Stimulated activated CD4-positive, alpha-beta T cell treated with anti-CD3 and anti-CD28 coated beads, TNF-alpha, amount 100 ng/mL, for 1 hour (primary cell): ENCODE measurements around the gene CAMK2B.
"Not testable (repeated sequence)": the region's sequence is repeated elsewhere in the genome, so short reads cannot be mapped to it uniquely, and the experiment has no call there.

ENCODE experiments used
- DNase-seq, 3 donors: peaks; one replicate each; pipeline ENCODE4 v3.0.0-alpha.2; 2020; ENCODE audit warnings: low read depth in 3 of 3, low spot score in 1 of 3

The CAMK2B gene

DNA sequence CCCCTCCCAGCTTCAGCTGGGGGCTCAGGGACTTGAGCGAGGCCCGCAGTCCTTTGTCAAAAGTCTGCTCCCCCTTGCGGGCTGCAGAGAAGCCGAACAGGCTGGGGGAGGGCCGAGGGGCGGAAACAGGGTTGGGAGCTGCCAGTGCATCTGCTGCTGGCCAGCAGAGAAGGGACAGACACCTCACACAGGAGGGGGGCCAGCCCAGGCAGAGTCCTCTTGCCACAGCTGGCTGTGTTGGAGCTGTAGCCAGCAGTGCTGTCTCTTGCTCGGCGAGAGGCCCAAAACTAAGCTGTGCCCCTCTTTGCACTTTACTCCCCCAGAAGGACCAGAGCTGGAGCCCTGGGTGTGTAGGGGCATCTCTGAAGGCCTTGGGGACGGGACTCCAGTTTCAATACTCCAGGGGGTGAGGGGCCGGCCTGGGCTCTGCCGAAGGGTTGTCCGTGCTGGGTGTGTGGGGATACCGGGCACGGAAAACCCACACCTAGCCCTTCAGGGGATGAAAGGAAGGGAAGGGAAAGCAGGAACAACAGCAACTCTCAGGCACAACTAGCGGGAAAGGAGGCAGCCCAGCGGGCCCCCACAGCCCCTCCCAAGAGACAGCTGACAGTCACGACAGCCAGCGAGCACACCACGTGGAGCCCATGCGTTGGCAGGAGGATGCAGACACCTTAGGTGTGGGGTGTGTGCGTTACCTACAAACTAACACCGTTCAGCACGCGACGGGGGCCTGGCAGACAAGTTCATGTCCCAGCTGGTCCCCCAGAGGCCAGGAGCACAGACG is 106.8 kb downstream of the CAMK2B start:
- DNase-seq: no peak

DNA sequence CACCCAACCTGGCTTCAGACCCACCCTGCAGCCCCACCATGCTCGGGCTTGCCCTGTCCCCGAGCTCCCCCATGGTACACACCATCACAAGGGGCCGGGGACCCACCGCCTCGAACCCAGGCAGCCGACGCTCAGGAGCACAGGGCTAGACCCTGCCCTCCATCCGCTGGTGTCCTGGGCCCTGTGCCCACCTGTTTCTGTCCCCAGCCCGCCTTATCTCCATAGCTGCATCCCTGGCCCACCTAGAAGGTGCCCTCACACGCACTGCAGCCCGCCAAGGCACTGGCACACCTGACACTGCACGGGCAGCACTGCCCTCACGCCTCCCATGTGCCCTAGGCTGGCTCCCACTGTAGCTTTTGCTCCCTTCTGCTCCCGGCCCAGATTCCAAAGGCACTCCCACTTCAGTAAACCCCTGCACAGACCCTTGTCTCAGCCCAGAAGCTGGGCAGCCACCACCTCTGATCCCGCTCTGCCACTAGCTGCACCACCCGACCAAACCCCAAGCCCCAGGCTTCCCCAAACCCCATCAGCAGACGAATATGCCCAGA is 107.5 kb downstream of the CAMK2B start:
- DNase-seq: no peak

DNA sequence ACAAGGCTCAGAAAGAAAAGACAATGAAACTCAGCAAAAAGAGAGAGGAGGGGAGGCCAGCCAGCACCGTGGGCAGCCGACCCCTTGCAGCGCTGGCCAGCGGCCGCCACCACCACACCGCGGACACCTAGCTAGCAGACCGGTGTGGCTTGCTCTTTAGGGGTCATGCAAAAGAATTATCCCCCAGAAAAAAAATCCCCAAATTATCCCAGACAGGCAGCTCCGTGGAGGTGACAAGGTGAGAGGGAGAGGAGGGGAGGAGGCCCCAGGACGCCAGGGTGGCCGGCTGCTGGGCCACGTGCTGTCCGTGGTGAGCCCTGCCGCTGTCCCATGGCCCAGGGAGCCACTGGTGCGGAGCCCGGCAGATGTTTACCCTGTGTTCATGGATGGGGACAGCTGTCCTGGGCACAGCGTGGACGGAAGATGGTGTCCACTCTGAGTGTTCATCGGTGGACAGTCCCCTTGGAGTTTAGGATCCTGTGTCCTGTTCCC is 108.1 kb downstream of the CAMK2B start:
- DNase-seq: no peak

DNA sequence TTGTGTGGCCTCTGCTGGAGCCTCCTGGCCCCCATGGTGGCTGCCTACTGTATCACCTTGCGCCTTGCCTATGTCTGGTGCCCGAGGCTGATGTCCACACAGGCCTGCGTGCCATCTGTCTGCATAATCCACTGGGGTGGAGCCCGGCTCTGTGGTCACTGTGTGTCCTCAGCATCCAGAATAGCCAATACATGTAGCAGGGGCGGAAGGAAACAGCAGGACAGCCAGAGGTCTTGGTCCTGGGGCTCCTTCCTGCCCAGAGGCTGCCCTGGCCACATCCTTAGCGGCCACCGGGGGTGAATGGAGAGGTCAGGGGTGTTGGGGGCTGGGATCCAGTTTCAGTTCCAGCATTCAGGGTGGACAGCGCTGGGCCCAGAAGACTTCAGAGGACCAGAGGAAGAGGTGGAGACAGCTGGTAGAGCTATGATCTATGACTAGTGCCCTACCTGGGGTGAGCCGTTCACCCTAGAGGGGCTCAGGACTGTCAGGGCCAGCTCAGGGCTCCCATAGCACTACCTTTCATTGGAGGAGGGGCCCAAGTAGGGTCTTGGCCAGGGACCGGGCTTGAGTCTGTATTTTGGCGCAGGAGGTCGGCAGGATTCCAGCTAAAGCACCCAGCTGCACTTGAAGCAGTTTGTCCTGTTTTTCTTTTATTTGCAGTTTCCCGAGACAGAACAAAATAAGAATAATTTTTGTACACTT is 108.7 kb downstream of the CAMK2B start:
- DNase-seq: no peak

DNA sequence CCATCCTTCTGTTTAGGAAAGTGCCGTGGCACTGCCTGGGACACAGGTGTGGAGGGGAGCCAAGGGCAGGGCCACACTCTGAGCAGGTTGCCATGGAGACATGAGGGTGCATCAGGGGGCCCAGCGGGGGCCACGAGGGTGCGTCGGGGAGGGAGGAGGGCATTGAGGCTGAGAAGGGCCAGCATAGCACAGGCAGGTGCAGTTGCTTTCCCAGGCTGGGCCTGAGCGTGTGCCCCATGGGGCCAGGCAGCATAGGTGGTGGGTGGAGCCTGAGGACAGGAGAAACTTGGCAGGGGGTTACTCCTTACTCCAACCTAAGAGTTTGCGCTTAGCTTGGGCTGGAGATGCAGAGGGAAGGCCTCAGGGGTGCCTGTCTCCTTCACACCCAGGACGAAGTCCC is 109.4 kb downstream of the CAMK2B start:
- DNase-seq: no peak

DNA sequence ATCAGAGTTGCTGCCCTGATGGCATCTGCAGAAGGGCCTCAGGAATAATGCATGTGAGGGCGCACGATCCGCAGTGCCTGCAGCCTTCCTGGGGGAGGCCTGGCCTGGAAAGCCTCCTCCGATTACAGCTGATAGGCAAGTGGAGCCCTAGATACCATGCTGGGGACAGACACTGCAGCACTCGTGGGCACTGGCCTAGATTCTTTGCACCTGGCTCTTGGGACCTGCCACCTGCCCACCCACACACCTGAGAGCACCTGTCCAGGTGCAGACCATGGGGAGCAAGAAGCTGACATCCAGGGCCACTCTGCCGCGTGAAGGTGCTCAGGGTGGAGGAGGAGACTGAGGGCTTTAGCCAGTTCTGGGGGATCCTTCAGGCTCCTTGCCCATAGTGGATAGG is 109.9 kb downstream of the CAMK2B start:
- DNase-seq: no peak

DNA sequence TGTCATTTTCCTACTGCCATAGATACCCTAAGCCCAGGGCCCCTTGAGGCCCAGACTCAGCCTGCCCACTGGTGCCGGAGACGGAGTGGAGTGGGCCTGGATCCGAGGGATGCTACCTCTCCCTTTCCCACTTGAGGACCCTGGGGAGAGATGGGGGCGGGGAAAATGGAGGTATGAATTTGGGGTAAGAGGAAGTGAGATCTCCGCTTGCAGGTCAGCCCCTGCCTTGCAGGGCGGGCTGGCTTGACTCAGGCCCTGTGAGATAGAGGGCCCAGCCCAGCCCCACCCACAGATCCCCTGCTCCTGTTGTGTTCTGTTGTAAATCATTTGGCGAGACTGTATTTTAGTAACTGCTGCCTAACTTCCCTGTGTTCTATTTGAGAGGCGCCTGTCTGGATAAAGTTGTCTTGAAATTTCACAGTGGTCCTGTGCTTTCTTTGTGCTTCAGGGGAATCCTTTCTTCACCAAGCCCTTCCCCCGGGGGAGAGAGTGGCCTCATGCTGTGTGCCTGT is 111.5 kb downstream of the CAMK2B start:
- DNase-seq: no peak

DNA sequence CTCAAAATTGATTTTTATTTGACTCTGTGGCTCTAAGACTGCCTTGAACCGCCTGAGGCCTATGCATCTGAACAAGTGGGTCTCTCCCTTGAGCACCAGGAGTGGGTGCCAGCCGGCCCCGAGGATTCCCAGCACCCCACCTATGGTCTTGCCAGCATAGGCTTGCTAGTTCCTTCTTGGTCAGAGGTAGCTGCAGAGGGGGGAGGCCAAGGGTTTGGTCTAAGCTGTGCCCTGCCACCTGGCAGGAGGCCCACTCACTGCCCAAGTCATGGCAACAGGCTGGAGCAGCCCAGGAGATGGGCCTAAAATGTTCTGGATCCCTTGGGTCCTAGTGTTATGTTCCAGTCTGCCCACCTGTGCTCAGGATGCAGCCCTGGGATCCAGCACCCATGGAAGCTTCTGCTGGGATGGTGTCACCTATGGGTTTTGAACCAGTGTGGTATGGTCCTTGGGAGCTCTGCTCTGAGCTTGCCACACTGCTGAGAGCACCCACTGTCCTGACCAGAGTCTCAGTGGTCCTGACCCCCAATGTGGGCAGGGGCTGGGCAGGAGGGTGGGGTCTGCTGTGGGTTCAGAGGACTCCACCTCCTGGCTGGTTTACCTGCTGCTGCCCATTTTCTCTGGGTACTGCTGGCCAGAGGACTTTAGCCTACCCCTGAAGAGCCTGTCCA is 112.1 kb downstream of the CAMK2B start:
- no peak for DNase-seq

DNA sequence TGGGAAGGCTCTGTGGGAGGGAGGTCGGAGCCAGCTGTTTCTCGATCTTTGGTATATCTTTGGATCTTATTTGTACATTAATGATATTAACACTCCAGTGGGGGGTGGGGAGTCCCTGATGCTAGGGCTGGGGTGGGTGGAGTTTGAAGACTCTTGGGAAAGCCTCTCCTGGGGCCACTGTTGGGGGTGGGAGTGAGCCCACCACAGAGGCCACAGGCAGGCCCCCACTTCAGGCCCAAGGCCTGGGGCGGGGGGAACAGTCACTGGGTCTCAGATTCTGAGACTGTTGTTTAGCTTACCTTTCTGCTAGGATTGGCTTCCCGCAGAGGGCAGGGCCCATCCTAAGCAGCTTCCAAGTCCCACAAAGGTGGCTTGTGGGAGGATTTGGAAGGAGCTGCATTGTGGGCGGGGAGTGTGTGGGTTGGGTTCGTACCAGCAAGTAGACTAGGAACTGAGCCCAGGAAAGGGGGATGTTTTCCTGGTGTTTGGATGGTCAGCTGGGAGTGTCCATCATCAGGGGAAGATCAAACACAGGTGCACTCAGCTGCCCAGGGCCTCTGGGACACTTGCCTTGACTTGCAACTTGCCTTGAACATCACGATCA is 112.7 kb downstream of the CAMK2B start:
- DNase-seq: no peak

DNA sequence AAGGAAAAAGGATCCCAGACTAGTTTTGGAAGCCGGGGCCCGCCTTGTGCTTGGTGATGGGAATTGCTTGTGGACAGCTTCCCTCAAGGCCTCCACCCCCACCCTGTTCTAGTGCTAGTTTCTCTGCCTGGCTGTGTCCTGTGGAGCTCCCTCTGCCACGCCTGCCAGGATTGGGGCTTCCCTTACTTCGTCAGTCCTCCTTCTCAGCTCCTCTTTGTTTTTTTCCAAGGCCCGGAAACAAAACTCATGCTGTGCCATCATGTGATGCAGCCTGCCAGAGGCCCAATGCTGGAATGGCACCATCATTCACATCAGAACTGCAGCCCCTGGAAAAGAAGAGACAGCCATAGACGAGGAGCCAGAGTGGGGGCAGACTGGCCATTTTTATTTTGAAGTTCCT is 113.4 kb downstream of the CAMK2B start:
- DNase-seq: no peak

DNA sequence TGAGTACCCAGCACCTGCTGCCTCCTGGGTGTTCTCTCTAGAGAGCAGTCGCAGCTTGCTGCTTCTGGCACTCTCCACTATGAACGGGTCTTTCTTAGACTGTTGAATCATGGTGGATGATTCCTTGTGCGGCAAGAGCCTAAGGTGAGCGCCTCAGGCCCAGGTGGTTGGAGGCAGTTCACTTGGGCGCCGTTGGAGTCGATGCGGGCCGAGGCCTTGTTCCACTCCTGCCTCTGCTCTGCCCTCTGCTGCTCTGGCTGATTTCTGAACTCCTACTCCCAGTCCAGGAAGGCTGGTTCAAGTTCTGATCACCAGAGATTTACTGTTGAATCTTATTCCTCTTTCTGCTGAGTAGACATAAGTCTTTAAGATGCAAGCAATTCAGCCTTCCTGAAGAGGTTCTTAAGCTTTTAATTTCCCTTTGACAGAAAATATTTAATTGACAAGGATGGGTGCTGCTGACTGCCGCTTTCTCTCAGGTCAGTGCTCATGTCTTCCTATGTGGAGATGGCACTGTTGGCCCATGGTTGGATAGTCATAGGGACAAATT is 114.2 kb downstream of the CAMK2B start:
- no peak for DNase-seq

DNA sequence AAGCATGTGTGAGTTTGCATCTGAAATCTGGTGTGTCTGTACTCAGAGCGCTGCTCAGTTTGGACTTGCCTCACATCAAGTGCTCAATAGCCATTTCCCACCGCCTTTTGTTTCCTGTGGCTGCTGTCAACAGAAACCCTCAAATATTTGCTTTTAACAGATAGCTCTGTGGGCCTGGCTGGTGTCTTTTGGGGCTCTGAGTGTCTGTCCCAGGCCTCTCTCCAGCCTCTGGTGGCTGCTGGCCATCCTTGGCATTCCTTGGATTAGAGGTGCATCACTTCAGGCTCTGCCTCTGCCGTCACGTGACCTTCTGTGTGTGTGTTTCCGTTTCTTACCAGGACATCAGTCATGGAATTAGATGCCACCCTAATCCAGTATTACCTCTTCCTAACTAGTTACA is 115.3 kb downstream of the CAMK2B start:
- DNase-seq: no peak

DNA sequence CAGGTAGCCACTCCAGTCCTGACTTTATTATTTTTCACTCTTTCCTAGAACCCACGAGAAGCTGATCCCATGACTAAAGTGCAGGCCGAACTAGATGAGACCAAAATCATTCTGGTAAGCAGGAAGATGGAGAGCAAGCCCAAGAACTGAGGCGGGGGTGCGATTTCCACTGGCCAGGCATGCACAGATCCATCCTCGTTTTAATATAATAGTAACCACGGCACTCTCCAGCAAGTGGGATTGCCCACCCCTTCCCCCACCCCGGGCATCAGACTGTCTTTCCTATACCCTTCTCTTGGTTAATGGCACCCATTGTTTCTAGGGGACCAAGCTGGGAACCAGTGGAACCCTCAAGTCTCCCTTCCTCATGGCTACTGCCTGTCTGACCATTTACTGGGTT is 117.3 kb downstream of the CAMK2B start:
- no peak for DNase-seq

DNA sequence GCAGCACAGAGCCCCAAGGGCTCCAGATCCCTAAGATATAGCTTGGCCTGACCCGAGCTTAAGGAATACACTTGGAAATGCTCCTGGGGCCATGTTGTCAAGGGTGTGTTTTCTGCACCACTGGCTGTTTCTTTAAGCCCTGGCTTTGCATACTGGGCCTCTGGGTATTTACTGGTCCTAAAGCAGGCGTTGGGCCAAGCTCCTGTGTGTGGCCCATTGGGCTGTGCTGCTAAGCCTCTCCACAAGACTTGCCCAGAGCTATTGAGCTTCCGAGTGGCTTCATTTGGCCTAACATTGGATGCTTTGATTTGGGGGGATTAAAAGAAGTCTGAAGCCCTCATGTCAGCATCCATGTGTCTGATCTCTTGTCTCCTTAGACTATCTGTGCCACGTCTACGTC is 119.4 kb downstream of the CAMK2B start:
- DNase-seq: no peak

DNA sequence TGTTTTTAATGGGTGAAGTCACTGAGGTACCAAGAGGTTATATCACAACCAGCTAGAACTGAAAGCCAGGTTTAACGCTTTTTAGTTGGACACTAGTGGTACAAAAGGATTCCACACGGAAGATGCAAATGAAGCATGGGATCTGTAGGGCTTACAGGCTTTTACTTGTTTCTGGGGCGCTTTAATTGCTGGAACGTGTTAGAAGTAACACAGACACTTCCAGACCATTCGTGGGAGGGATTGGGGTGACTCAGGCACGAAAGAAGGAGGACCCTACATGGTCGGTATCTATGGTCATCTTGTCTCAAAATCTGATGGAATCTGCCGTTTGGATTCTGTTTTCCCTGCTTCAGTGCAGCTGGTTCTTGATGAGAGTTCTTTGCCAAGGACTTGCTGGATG is 123.6 kb downstream of the CAMK2B start:
- DNase-seq: no peak

DNA sequence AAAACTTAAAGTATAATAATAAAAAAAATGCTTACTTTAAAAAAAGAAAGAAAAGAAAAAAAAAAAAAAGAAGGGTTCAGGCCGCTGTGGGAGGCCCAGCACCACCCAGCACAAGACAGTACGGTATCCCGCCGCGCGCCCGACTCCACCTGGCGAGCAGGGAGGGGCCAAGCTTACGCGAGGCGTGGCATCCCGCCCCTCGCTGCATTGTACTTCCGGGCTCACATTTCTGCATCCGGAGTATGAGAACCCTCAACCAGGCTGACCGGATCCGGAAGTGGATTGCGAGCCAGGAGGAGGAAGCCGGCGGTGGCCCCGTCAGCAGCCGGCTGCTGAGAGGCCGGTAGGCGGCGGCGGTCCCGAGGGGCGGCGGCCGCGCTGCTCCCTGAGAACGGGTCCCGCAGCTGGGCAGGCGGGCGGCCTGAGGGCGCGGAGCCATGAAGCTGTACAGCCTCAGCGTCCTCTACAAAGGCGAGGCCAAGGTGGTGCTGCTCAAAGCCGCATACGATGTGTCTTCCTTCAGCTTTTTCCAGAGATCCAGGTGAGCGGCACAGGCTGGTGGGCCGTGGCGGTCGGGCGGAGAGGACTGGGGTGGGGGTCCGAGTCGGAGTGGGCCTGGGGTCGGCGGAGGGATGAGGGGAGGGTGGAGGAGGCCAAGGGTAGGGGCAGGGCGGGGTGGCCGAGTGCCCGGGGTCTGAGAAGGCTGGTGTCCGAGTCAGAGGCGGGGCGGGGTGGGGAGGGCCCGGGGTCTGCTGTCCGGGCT is 124.5 kb downstream of the CAMK2B start, which contains the start of gene YKT6:
Gene YKT6 (plus strand): TSS at position 280 of the 763 bp plus-strand sequence. CDS start 158 bp downstream, at position 438.
- peak; percentile 81 to 90 (median 83) for DNase-seq

DNA sequence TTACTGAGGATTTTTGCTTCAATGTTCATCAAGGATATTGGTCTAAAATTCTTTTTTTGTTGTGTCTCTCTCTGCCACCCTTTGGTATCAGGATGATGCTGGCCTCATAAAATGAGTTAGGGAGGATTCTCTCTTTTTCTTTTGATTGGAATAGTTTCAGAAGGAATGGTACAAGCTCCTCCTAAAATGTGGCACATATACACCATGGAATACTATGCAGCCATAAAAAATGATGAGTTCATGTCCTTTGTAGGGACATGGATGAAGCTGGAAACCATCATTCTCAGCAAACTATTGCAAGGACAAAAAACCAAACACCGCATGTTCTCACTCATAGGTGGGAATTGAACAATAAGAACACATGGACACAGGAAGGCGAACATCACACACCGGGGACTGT is 125.2 kb downstream of the CAMK2B start:
- DNase-seq: not testable (repeated sequence)

DNA sequence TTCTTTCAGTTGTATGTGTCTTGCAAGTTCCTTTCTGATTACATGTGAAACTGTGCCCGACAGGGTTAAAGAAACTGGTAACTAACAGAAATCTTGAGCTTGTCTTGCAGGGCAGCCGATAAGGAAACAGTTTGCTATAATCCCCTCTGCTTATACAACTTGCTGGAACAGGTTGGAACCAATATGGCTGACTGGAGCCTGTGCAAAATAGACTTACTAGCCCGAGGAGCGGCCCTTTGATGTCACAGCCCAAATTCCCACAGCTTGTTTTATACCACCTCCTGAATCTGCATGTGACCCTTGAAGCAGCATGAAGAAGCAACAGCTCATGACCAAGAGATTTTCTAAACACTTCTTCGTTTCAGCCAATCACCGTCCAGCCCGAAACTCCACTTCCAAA is 127.9 kb downstream of the CAMK2B start:
- no peak for DNase-seq

DNA sequence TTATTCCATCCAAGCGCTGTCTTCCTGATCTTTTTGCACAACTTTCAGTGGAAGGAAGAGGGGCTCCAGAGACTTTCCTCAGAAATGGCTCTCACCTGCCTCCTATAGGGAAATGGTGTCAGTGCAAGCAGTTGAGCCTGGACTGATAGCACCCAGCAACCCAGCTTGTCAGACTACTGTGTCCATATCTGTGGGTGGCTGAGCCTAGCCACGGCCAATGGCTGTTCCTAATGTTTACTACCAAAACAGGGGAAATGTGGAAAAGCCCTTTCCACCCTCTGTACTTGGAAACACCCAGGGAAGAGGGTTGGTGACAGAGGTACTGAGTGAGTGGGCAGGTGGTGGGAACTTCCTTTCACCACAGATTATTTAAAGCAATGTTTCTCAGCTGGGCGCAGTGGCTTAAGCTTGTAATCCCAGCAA is 128.9 kb downstream of the CAMK2B start:
- DNase-seq: no peak

DNA sequence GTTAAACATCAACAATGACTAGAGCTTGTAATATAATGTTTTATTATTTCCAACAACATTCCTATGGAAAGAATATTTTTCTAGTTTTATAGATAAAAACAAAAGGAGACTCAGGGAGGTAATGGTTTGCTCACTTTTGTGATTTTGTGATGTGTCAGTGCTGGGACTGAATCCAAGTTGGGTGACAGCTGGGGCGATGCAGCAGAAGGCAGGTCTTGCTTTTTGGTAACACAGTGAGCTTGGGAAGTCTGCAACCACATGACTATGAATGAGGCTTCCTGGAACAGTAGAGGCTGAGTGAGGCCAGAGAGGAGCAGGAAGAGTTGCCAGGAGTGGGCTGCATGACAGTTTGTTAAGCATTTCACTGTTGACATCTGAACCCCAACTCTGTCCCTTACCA is 129.5 kb downstream of the CAMK2B start:
- no peak for DNase-seq
